ENCODE measurements around the gene OR2B2. TPM values are rescaled to one million over a fixed set of nuclear protein-coding genes. Genes with fewer than 3 reads are reported as not detected.
"Not testable (repeated sequence)": the region's sequence is repeated elsewhere in the genome, so short reads cannot be mapped to it uniquely, and the experiment has no call there.

Gene OR2B2
- total RNA-seq (not detected), polyA plus RNA-seq (ENCODE audit: insufficient read length in 2 of 2) (not detected)
- long read RNA-seq, donor 1 = 0 reads
- long read RNA-seq, donor 2 = 0 reads
- long read RNA-seq, donor 3 = 0 reads
- long read RNA-seq, donor 4 = 0 reads

- Histone ChIP-seq H3K9me3 (ENCODE audit: control insufficient read depth, insufficient read depth, low read length) (no peaks in the 10 kb centered on the region), H3K36me3 (ENCODE audit: control insufficient read depth, insufficient read depth, low read length) (no peaks in the 10 kb centered on the region), H3K27ac (ENCODE audit: low read depth, low read length) (no peak within 1 kb of the TSS), H3K4me1 (ENCODE audit: control insufficient read depth, insufficient read depth, low read length) (no peaks in the 10 kb centered on the region), H3K4me3 (ENCODE audit: low read depth, low read length) (no peak within 1 kb of the TSS), H3K27me3 (ENCODE audit: control insufficient read depth, insufficient read depth, low read length) (no peaks in the 10 kb centered on the region)
- no peak for DNase-seq (ENCODE audit: low read depth in 4 of 6, low spot score in 6 of 6)
- no CpG with 5 or more reads among the region's 2 CpGs for WGBS (ENCODE audit: insufficient coverage)
These were observed at the start of gene OR2B2 for GRCh38 chr6:27911956-27912446. Gene OR2B2, minus strand, starts transcription at chr6:27912396. Its CDS starts 77 bp downstream, at chr6:27912319.

- DNase-seq (ENCODE audit: low read depth in 4 of 6, low spot score in 6 of 6) = no peak
- H3K27me3 ChIP-seq (ENCODE audit: control insufficient read depth, insufficient read depth, low read length) = no peaks in the 10 kb centered on the region
- 76% methylated on average over 2 of the region's 4 CpGs for WGBS (ENCODE audit: insufficient coverage)
- H3K4me1 ChIP-seq (ENCODE audit: control insufficient read depth, insufficient read depth, low read length) = no peaks in the 10 kb centered on the region
- H3K9me3 ChIP-seq (ENCODE audit: control insufficient read depth, insufficient read depth, low read length) = no peaks in the 10 kb centered on the region
- H3K4me3 ChIP-seq (ENCODE audit: low read depth, low read length) = no peak overlapping the region
- no peak overlapping the region for H3K27ac ChIP-seq (ENCODE audit: low read depth, low read length)
- H3K36me3 ChIP-seq (ENCODE audit: control insufficient read depth, insufficient read depth, low read length) = no peaks in the 10 kb centered on the region
These were observed 45.3 kb upstream of the OR2B2 start for GRCh38 chr6:27957516-27957915.

GRCh38 chr6:27956941-27957340 is 44.7 kb upstream of the OR2B2 start, which contains the start of gene OR2B6:
Gene OR2B6, plus strand, starts transcription at chr6:27957241. Its CDS starts 0 bp downstream, at chr6:27957241.
- no peak within 1 kb of the TSS for H3K4me3 ChIP-seq (ENCODE audit: low read depth, low read length)
- H3K27me3 ChIP-seq (ENCODE audit: control insufficient read depth, insufficient read depth, low read length) = no peaks in the 10 kb centered on the region
- no peak within 1 kb of the TSS for H3K27ac ChIP-seq (ENCODE audit: low read depth, low read length)
- H3K9me3 ChIP-seq (ENCODE audit: control insufficient read depth, insufficient read depth, low read length) = no peaks in the 10 kb centered on the region
- WGBS (ENCODE audit: insufficient coverage) = 86% methylated on average over 1 of the region's 1 CpG
- H3K36me3 ChIP-seq (ENCODE audit: control insufficient read depth, insufficient read depth, low read length) = no peaks in the 10 kb centered on the region
- DNase-seq (ENCODE audit: low read depth in 4 of 6, low spot score in 6 of 6) = no peak
- no peaks in the 10 kb centered on the region for H3K4me1 ChIP-seq (ENCODE audit: control insufficient read depth, insufficient read depth, low read length)

GRCh38 chr6:27951040-27951439 is 38.8 kb upstream of the OR2B2 start:
- Histone ChIP-seq H3K9me3 (ENCODE audit: control insufficient read depth, insufficient read depth, low read length) (no peaks in the 10 kb centered on the region), H3K4me3 (ENCODE audit: low read depth, low read length) (no peak overlapping the region), H3K36me3 (ENCODE audit: control insufficient read depth, insufficient read depth, low read length) (no peaks in the 10 kb centered on the region), H3K4me1 (ENCODE audit: control insufficient read depth, insufficient read depth, low read length) (no peaks in the 10 kb centered on the region), H3K27me3 (ENCODE audit: control insufficient read depth, insufficient read depth, low read length) (no peaks in the 10 kb centered on the region), H3K27ac (ENCODE audit: low read depth, low read length) (no peak overlapping the region)
- no peak for DNase-seq (ENCODE audit: low read depth in 4 of 6, low spot score in 6 of 6)
- WGBS (ENCODE audit: insufficient coverage) = no CpG with 5 or more reads among the region's 1 CpG

GRCh38 chr6:27948237-27948636 is 36.0 kb upstream of the OR2B2 start:
- Histone ChIP-seq H3K4me3 (ENCODE audit: low read depth, low read length) (no peak overlapping the region), H3K27me3 (ENCODE audit: control insufficient read depth, insufficient read depth, low read length) (no peaks in the 10 kb centered on the region), H3K36me3 (ENCODE audit: control insufficient read depth, insufficient read depth, low read length) (no peaks in the 10 kb centered on the region), H3K9me3 (ENCODE audit: control insufficient read depth, insufficient read depth, low read length) (peaks cover 2% of the 10 kb centered on the region), H3K27ac (ENCODE audit: low read depth, low read length) (no peak overlapping the region), H3K4me1 (ENCODE audit: control insufficient read depth, insufficient read depth, low read length) (no peaks in the 10 kb centered on the region)
- no CpG with 5 or more reads among the region's 1 CpG for WGBS (ENCODE audit: insufficient coverage)
- DNase-seq (ENCODE audit: low read depth in 4 of 6, low spot score in 6 of 6) = no peak

- not testable (repeated sequence) for H3K27me3 ChIP-seq (ENCODE audit: control insufficient read depth, insufficient read depth, low read length); H3K4me1 ChIP-seq (ENCODE audit: control insufficient read depth, insufficient read depth, low read length); H3K27ac ChIP-seq (ENCODE audit: low read depth, low read length); H3K4me3 ChIP-seq (ENCODE audit: low read depth, low read length); DNase-seq (ENCODE audit: low read depth in 4 of 6, low spot score in 6 of 6); H3K36me3 ChIP-seq (ENCODE audit: control insufficient read depth, insufficient read depth, low read length); H3K9me3 ChIP-seq (ENCODE audit: control insufficient read depth, insufficient read depth, low read length)
- 23% methylated on average over 6 of the region's 6 CpGs for WGBS (ENCODE audit: insufficient coverage)
These were observed 30.9 kb upstream of the OR2B2 start for GRCh38 chr6:27943072-27943471.

- no peaks in the 10 kb centered on the region for H3K27me3 ChIP-seq (ENCODE audit: control insufficient read depth, insufficient read depth, low read length)
- peaks cover 2% of the 10 kb centered on the region for H3K9me3 ChIP-seq (ENCODE audit: control insufficient read depth, insufficient read depth, low read length)
- no peak overlapping the region for H3K27ac ChIP-seq (ENCODE audit: low read depth, low read length)
- no CpG with 5 or more reads among the region's 1 CpG for WGBS (ENCODE audit: insufficient coverage)
- no peak overlapping the region for H3K4me3 ChIP-seq (ENCODE audit: low read depth, low read length)
- H3K4me1 ChIP-seq (ENCODE audit: control insufficient read depth, insufficient read depth, low read length) = no peaks in the 10 kb centered on the region
- no peak for DNase-seq (ENCODE audit: low read depth in 4 of 6, low spot score in 6 of 6)
- H3K36me3 ChIP-seq (ENCODE audit: control insufficient read depth, insufficient read depth, low read length) = no peaks in the 10 kb centered on the region
These were observed 28.6 kb upstream of the OR2B2 start for GRCh38 chr6:27940766-27941165.

GRCh38 chr6:27931209-27931608 is 19.0 kb upstream of the OR2B2 start:
- H3K27ac ChIP-seq (ENCODE audit: low read depth, low read length) = no peak overlapping the region

GRCh38 chr6:27929930-27930329 is 17.7 kb upstream of the OR2B2 start:
- DNase-seq (ENCODE audit: low read depth in 4 of 6, low spot score in 6 of 6); H3K27me3 ChIP-seq (ENCODE audit: control insufficient read depth, insufficient read depth, low read length); H3K4me3 ChIP-seq (ENCODE audit: low read depth, low read length); H3K36me3 ChIP-seq (ENCODE audit: control insufficient read depth, insufficient read depth, low read length); H3K27ac ChIP-seq (ENCODE audit: low read depth, low read length); H3K4me1 ChIP-seq (ENCODE audit: control insufficient read depth, insufficient read depth, low read length); H3K9me3 ChIP-seq (ENCODE audit: control insufficient read depth, insufficient read depth, low read length): not testable (repeated sequence)
- 86% methylated on average over 2 of the region's 5 CpGs for WGBS (ENCODE audit: insufficient coverage)

More at GRCh38 chr6:27931209-27931608, 19.0 kb upstream of the OR2B2 start:
- H3K4me3 ChIP-seq (ENCODE audit: low read depth, low read length) = no peak overlapping the region
- no peaks in the 10 kb centered on the region for H3K9me3 ChIP-seq (ENCODE audit: control insufficient read depth, insufficient read depth, low read length)
- DNase-seq (ENCODE audit: low read depth in 4 of 6, low spot score in 6 of 6) = no peak
- WGBS (ENCODE audit: insufficient coverage) = no CpG with 5 or more reads among the region's 2 CpGs
- no peaks in the 10 kb centered on the region for H3K27me3 ChIP-seq (ENCODE audit: control insufficient read depth, insufficient read depth, low read length)
- H3K36me3 ChIP-seq (ENCODE audit: control insufficient read depth, insufficient read depth, low read length) = no peaks in the 10 kb centered on the region
- H3K4me1 ChIP-seq (ENCODE audit: control insufficient read depth, insufficient read depth, low read length) = no peaks in the 10 kb centered on the region

GRCh38 chr6:27928041-27928440 is 15.8 kb upstream of the OR2B2 start:
- H3K4me1 ChIP-seq (ENCODE audit: control insufficient read depth, insufficient read depth, low read length); H3K9me3 ChIP-seq (ENCODE audit: control insufficient read depth, insufficient read depth, low read length); H3K27ac ChIP-seq (ENCODE audit: low read depth, low read length); H3K36me3 ChIP-seq (ENCODE audit: control insufficient read depth, insufficient read depth, low read length); H3K27me3 ChIP-seq (ENCODE audit: control insufficient read depth, insufficient read depth, low read length); H3K4me3 ChIP-seq (ENCODE audit: low read depth, low read length); DNase-seq (ENCODE audit: low read depth in 4 of 6, low spot score in 6 of 6): not testable (repeated sequence)
- no CpG with 5 or more reads among the region's 2 CpGs for WGBS (ENCODE audit: insufficient coverage)

All from spinal cord (tissue), 10 donors.